CD4-positive, alpha-beta T cell (primary cell): ENCODE measurements around the gene FHL5. TPM values are rescaled to one million over a fixed set of nuclear protein-coding genes. Genes with fewer than 3 reads are reported as not detected.

Source experiments
- ATAC-seq: fragments of 200-7000 bp; cut with Tn5 transposase; one replicate; pipeline ENCODE4 v1.10.0; 2022; ENCODE audit warnings: mild to moderate bottlenecking; ENCODE audit not compliant: poor library complexity
- CTCF ChIA-PET: fragments of 350-600 bp; sonication (Branson Sonifier 250); formaldehyde crosslinking; loops from one replicate; lab custom pipeline; 2021; ENCODE audit warnings: antibody characterized with exemption, inconsistent platforms; lab: Charles Lee
- POLR2A ChIA-PET: fragments of 350-600 bp; sonication (Branson Sonifier 250); formaldehyde crosslinking; loops from one replicate; lab custom pipeline; 2021; ENCODE audit warnings: antibody characterized with exemption, inconsistent platforms; lab: Charles Lee
- DNase-seq, 14 experiments: peaks; one replicate each; pipeline ENCODE4 v3.0.0-alpha.2; 2013 to 2020; ENCODE audit warnings: mixed read lengths in 2 of 14
- H3K27ac ChIP-seq, 2 donors: one replicate each; pipeline versions ENCODE4 v1.5.1 to v1.7.0; 2013; ENCODE audit warnings: low read length in 2 of 2, low read depth in 1 of 2, mild to moderate bottlenecking in 1 of 2
- H3K27me3 ChIP-seq, 2 experiments: 1 replicate in 1 of 2; 2 replicates in 1 of 2; pipeline versions ENCODE4 v1.6.1 to v1.7.0; 2013; ENCODE audit warnings: low read length in 2 of 2, control low read depth in 1 of 2, mild to moderate bottlenecking in 1 of 2, moderate library complexity in 1 of 2; ENCODE audit not compliant: insufficient read depth in 2 of 2, control insufficient read depth in 1 of 2
- H3K36me3 ChIP-seq: one replicate; pipeline ENCODE4 v1.6.1; 2013; ENCODE audit warnings: low read length, control low read depth; ENCODE audit not compliant: insufficient read depth
- H3K4me1 ChIP-seq: one replicate; pipeline ENCODE4 v1.6.1; 2013; ENCODE audit warnings: low read length, control low read depth; ENCODE audit not compliant: insufficient read depth
- H3K4me3 ChIP-seq: one replicate; pipeline ENCODE4 v1.5.1; 2013; ENCODE audit warnings: mild to moderate bottlenecking, low read length, moderate library complexity
- H3K9me3 ChIP-seq, 2 experiments: 1 replicate in 1 of 2; 2 replicates in 1 of 2; pipeline versions ENCODE4 v1.6.1 to v1.7.0; 2013; ENCODE audit warnings: low read length in 2 of 2, mild to moderate bottlenecking in 2 of 2, control low read depth in 1 of 2, moderate library complexity in 1 of 2; ENCODE audit not compliant: control insufficient read depth in 1 of 2, insufficient read depth in 1 of 2
- H3K27ac Mint-ChIP-seq: one replicate; pipeline ENCODE4 v1.8.0; 2020; ENCODE audit warnings: mixed read lengths
- H3K27me3 Mint-ChIP-seq: one replicate; pipeline ENCODE4 v1.8.0; 2021; ENCODE audit warnings: mixed read lengths
- H3K36me3 Mint-ChIP-seq: one replicate; pipeline ENCODE4 v1.8.0; 2021; ENCODE audit warnings: low read depth, mixed read lengths
- H3K4me1 Mint-ChIP-seq: one replicate; pipeline ENCODE4 v1.8.0; 2021; ENCODE audit warnings: low read depth, mixed read lengths
- H3K4me3 Mint-ChIP-seq: one replicate; pipeline ENCODE4 v1.8.0; 2020; ENCODE audit warnings: mild to moderate bottlenecking, mixed read lengths
- H3K9me3 Mint-ChIP-seq: one replicate; pipeline ENCODE4 v1.8.0; 2020; ENCODE audit warnings: mixed read lengths
- CTCF ChIP-seq: fragments of 200-600 bp; IDR thresholded peaks from one replicate; pipeline ENCODE4 v1.8.0; 2022; ENCODE audit warnings: antibody characterized with exemption, mild to moderate bottlenecking
- intact Hi-C, 2 experiments: fragments of 100-400 bp; cut with DNase I in 1 of 2; cut with micrococcal nuclease in 1 of 2; formaldehyde crosslinking; loops; one replicate each; pipeline versions ENCODE4 v1.15.1 to v1.9.0; 2023 to 2025; cut with DNase I, micrococcal nuclease
- total RNA-seq, 174 experiments: library from RNA in 2 of 174; stranded (reverse) in 2 of 174; gene quantifications; one replicate each; pipeline ENCODE4 v1.2.3 and lab custom pipeline; 2021 to 2026

Gene FHL5
- total RNA-seq, 2 experiments from 2014 or later = not detected

- intact Hi-C loops = no loop called here
- ChIA-PET POLR2A (no interaction called here), CTCF (no interaction called here)
- no peaks in the 10 kb centered on the region for H3K4me1 ChIP-seq
- H3K27me3 Mint-ChIP-seq = peaks cover 55% of the 10 kb centered on the region
- no peaks in the 10 kb centered on the region for H3K4me1 Mint-ChIP-seq
- no peak overlapping the region for H3K4me3 ChIP-seq
- DNase-seq (no peak), ATAC-seq (no peak)
- no peak overlapping the region for H3K27ac Mint-ChIP-seq
- peaks cover 6 to 17% of the 10 kb centered on the region in 2 experiments for H3K27me3 ChIP-seq
- H3K36me3 Mint-ChIP-seq = no peaks in the 10 kb centered on the region
- H3K36me3 ChIP-seq = no peaks in the 10 kb centered on the region
- H3K9me3 Mint-ChIP-seq = no peaks in the 10 kb centered on the region
- H3K9me3 ChIP-seq = peaks cover 0 to 8% of the 10 kb centered on the region in 2 experiments
- no peak for TF ChIP-seq CTCF
- H3K4me3 Mint-ChIP-seq = no peak overlapping the region
- H3K27ac ChIP-seq = no peak overlapping the region
These were observed 90.3 kb downstream of the FHL5 start for GRCh38 chr6:96653181-96653580.

DNA sequence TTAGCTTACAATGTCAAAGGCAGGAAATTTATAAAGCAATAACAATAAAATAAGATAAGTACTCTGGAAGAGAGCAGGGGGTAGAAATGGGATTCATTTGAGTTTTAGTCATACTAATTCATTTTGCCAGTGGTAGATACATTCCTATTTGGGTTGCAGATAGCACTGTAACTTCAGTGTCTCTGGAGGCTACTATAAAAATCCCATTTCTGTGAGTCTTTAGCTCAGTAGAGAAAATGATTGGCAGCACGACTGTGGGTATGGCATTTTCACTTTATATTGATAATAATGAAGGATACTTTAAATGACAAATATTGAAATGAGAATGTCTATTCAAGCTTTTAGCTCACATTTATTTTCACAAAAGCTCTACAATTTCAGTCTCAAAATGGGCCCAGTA, 93.6 kb downstream of the FHL5 start:
- Mint-ChIP-seq H3K4me1 (no peaks in the 10 kb centered on the region), H3K27ac (no peak overlapping the region), H3K36me3 (no peaks in the 10 kb centered on the region), H3K27me3 (peaks cover 52% of the 10 kb centered on the region), H3K9me3 (no peaks in the 10 kb centered on the region), H3K4me3 (no peak overlapping the region)
- no peaks in the 10 kb centered on the region for H3K4me1 ChIP-seq
- H3K36me3 ChIP-seq = no peaks in the 10 kb centered on the region
- CTCF ChIA-PET = no interaction called here
- ATAC-seq (no peak), DNase-seq (no peak)
- no peak overlapping the region for H3K27ac ChIP-seq
- no peak overlapping the region for H3K4me3 ChIP-seq
- TF ChIP-seq CTCF = no peak
- intact Hi-C loops = no loop called here
- H3K9me3 ChIP-seq = peaks cover 0 to 8% of the 10 kb centered on the region in 2 experiments
- peaks cover 6 to 15% of the 10 kb centered on the region in 2 experiments for H3K27me3 ChIP-seq
- POLR2A ChIA-PET = no interaction called here

GRCh38 chr6:96657344-96657743, 94.4 kb downstream of the FHL5 start:
- Mint-ChIP-seq H3K36me3 (no peaks in the 10 kb centered on the region), H3K27ac (no peak overlapping the region), H3K9me3 (no peaks in the 10 kb centered on the region), H3K27me3 (peaks cover 46% of the 10 kb centered on the region), H3K4me3 (no peak overlapping the region), H3K4me1 (no peaks in the 10 kb centered on the region)
- no peak for TF ChIP-seq CTCF
- no peak for DNase-seq
- no peak overlapping the region for H3K4me3 ChIP-seq
- H3K27ac ChIP-seq = no peak overlapping the region
- H3K4me1 ChIP-seq = no peaks in the 10 kb centered on the region
- ChIA-PET POLR2A (no interaction called here), CTCF (no interaction called here)
- intact Hi-C loops = no loop called here
- H3K36me3 ChIP-seq = no peaks in the 10 kb centered on the region
- H3K9me3 ChIP-seq = peaks cover 0 to 12% of the 10 kb centered on the region in 2 experiments
- ATAC-seq = no peak
- peaks cover 6 to 13% of the 10 kb centered on the region in 2 experiments for H3K27me3 ChIP-seq
